A549 (cell line): Measurements from ENCODE around the gene ARMS2. TPM values are rescaled to one million over a fixed set of nuclear protein-coding genes. Genes with fewer than 3 reads are reported as not detected.

Experiments
- ATAC-seq, 2 experiments: fragments of 200-7000 bp in 1 of 2; fragments of >200 bp in 1 of 2; cut with Nextera tagmentation in 1 of 2; cut with Tn5 transposase in 1 of 2; 3 replicates each; pipeline versions ENCODE4 v1.8.0 to v1.9.1; 2018 to 2020; ENCODE audit warnings: mild to moderate bottlenecking in 1 of 2, moderate library complexity in 1 of 2
- CTCF ChIA-PET: fragments of 300-600 bp; sonication (Branson Sonifier 250); formaldehyde crosslinking; extraction: SDS; loops from one replicate; lab custom pipeline; 2021; ENCODE audit warnings: antibody characterized with exemption, inconsistent platforms; lab: Yijun Ruan, JAX
- POLR2A ChIA-PET: fragments of 350-600 bp; formaldehyde crosslinking; extraction: SDS; loops from one replicate; lab custom pipeline; 2021; ENCODE audit warnings: antibody characterized with exemption, inconsistent platforms; lab: Yijun Ruan, JAX
- DNase-seq, 2 experiments: peaks; one replicate each; pipeline versions ENCODE4 v3.0.0 to v3.0.0-alpha.2; 2011 to 2016; ENCODE audit warnings: low read depth in 1 of 2, low spot score in 1 of 2
- FAIRE-seq: peaks from 2 replicates; lab custom pipeline; 2011; peaks lifted over from hg19 to GRCh38; lab: Jason Lieb, UNC
- H3K27ac ChIP-seq, 2 experiments: fragments of >200 bp; sonication (Bioruptor Twin); formaldehyde crosslinking; 3 replicates each; pipeline ENCODE4 v1.5.1; 2016 to 2017
- H3K4me1 ChIP-seq: fragments of >200 bp; sonication (Bioruptor Twin); formaldehyde crosslinking; 3 replicates; pipeline ENCODE4 v1.6.1; 2016
- H3K4me2 ChIP-seq: fragments of >200 bp; sonication (Bioruptor Twin); formaldehyde crosslinking; 3 replicates; pipeline ENCODE4 v1.6.1; 2016
- H3K4me3 ChIP-seq: fragments of >200 bp; sonication (Bioruptor Twin); formaldehyde crosslinking; 3 replicates; pipeline ENCODE4 v1.5.1; 2016
- H3K9me3 ChIP-seq: fragments of >200 bp; sonication (Bioruptor Twin); formaldehyde crosslinking; 3 replicates; pipeline ENCODE4 v1.6.1; 2016
- ATOH8 ChIP-seq: fragments of 250-450 bp; sonication (Bioruptor Pico); IDR thresholded peaks from 2 replicates; pipeline ENCODE4 v1.5.0; 2020; ENCODE audit warnings: low read depth, mild to moderate bottlenecking, moderate library complexity
- CBX8 ChIP-seq: fragments of 200-600 bp; sonication (generic); IDR thresholded peaks from 2 replicates; pipeline ENCODE4 v1.6.1; 2016
- CEBPB ChIP-seq, 2 experiments: fragments of >200 bp in 1 of 2; sonication (Bioruptor Twin) in 1 of 2; formaldehyde crosslinking in 1 of 2; IDR thresholded peaks; 2 replicates each; pipeline ENCODE4 v1.6.1; 2012 to 2016
- FOSL2 ChIP-seq, 2 experiments: fragments of 450-650 bp in 1 of 2; fragments of >200 bp in 1 of 2; sonication (Bioruptor Twin) in 1 of 2; formaldehyde crosslinking; IDR thresholded peaks; 2 replicates each; pipeline versions ENCODE4 v1.5.0 to v1.6.1; 2016 to 2020; ENCODE audit warnings: mild to moderate bottlenecking in 1 of 2, moderate library complexity in 1 of 2
- HDAC2 ChIP-seq: fragments of 200-600 bp; sonication (generic); IDR thresholded peaks from 2 replicates; pipeline ENCODE4 v1.6.1; 2016
- HEYL ChIP-seq: fragments of 250-450 bp; sonication (Bioruptor Pico); IDR thresholded peaks from 2 replicates; pipeline ENCODE4 v1.8.0; 2021; ENCODE audit warnings: mild to moderate bottlenecking, moderate library complexity
- HMGXB4 ChIP-seq: fragments of 250-450 bp; sonication (Bioruptor Pico); IDR thresholded peaks from 2 replicates; pipeline ENCODE4 v1.5.0; 2021; ENCODE audit warnings: mild to moderate bottlenecking, moderate library complexity, borderline replicate concordance
- HOXA7 ChIP-seq: fragments of 250-450 bp; sonication (Bioruptor Pico); IDR thresholded peaks from 2 replicates; pipeline ENCODE4 v1.5.0; 2020; ENCODE audit warnings: mild to moderate bottlenecking, moderate library complexity
- JUN ChIP-seq, 2 experiments: fragments of >200 bp; sonication (Bioruptor Twin); formaldehyde crosslinking; IDR thresholded peaks; 2 replicates in 1 of 2; 3 replicates in 1 of 2; pipeline ENCODE4 v1.6.1; 2016 to 2017
- KDM1A ChIP-seq: fragments of 200-600 bp; sonication (generic); IDR thresholded peaks from 2 replicates; pipeline ENCODE4 v1.6.1; 2016; ENCODE audit warnings: low read depth, mild to moderate bottlenecking
- KDM5A ChIP-seq: fragments of 200-600 bp; sonication (generic); IDR thresholded peaks from 2 replicates; pipeline ENCODE4 v1.6.1; 2016; ENCODE audit warnings: antibody characterized with exemption, mild to moderate bottlenecking
- MYC ChIP-seq: IDR thresholded peaks from 2 replicates; pipeline ENCODE4 v1.6.1; 2012; ENCODE audit warnings: mild to moderate bottlenecking, inconsistent platforms, low read length, improper control_type of control experiment, borderline replicate concordance
- NFE2L2 ChIP-seq: fragments of 150-350 bp; conservative IDR thresholded peaks from 2 replicates; pipeline ENCODE4 v1.6.1; 2014; ENCODE audit warnings: low read length
- NPAS2 ChIP-seq: fragments of 250-450 bp; sonication (Bioruptor Pico); IDR thresholded peaks from 2 replicates; pipeline ENCODE4 v1.8.0; 2022; ENCODE audit warnings: mild to moderate bottlenecking, moderate library complexity, borderline replicate concordance
- NR3C1 ChIP-seq: fragments of >200 bp; sonication (Bioruptor Twin); formaldehyde crosslinking; IDR thresholded peaks from 3 replicates; pipeline ENCODE4 v1.6.1; 2017
- RARB ChIP-seq: fragments of 250-450 bp; sonication (Bioruptor Pico); IDR thresholded peaks from 2 replicates; pipeline ENCODE4 v1.8.0; 2021; ENCODE audit warnings: mild to moderate bottlenecking, moderate library complexity
- RCOR1 ChIP-seq: fragments of 150-350 bp; IDR thresholded peaks from 2 replicates; pipeline ENCODE4 v1.6.1; 2014; ENCODE audit warnings: antibody characterized with exemption, low read length, low read depth
- RNF2 ChIP-seq: fragments of 200-600 bp; sonication (generic); IDR thresholded peaks from 2 replicates; pipeline ENCODE4 v1.6.1; 2016; ENCODE audit warnings: low read depth, mild to moderate bottlenecking, antibody characterized with exemption, moderate library complexity, borderline replicate concordance
- SMC3 ChIP-seq: fragments of >200 bp; sonication (Bioruptor Twin); formaldehyde crosslinking; IDR thresholded peaks from 3 replicates; pipeline ENCODE4 v1.6.1; 2018; ENCODE audit warnings: inconsistent platforms
- SREBF2 ChIP-seq: fragments of 450-650 bp; IDR thresholded peaks from 2 replicates; pipeline ENCODE4 v1.6.1; 2014; ENCODE audit warnings: mild to moderate bottlenecking, moderate library complexity
- TP53 ChIP-seq: fragments of 250-450 bp; sonication (Bioruptor Pico); IDR thresholded peaks from 2 replicates; pipeline ENCODE4 v1.5.0; 2021; ENCODE audit warnings: mild to moderate bottlenecking, moderate library complexity
- ZC3H11A ChIP-seq: fragments of 450-650 bp; IDR thresholded peaks from 2 replicates; pipeline ENCODE4 v1.6.1; 2014; ENCODE audit warnings: antibody characterized with exemption, mild to moderate bottlenecking
- ZSCAN20 ChIP-seq: fragments of 250-450 bp; sonication (Bioruptor Pico); IDR thresholded peaks from 2 replicates; pipeline ENCODE4 v1.8.0; 2022; ENCODE audit warnings: mild to moderate bottlenecking, moderate library complexity
- WGBS: methylation state at CpG from one replicate; pipeline ENCODE4 v1.1.6; 2017; ENCODE audit errors: missing lambda C conversion rate; 5-methylcytosine and 5-hydroxymethylcytosine counted together
- polyA plus RNA-seq, 4 experiments: library from polyadenylated mRNA; depleted of rRNA in 3 of 4; stranded (reverse); fragments of >200 nt; fragmentation: RNase III in 1 of 4; extraction: RNeasy Plus Mini Kit Qiagen cat#74134 plus additional on column Dnase treatment in 1 of 4; gene quantifications; 2 replicates in 3 of 4; 3 replicates in 1 of 4; pipeline ENCODE4 v1.2.3, GENCODE V29; 2011 to 2017
- TF ChIP-seq, protein P1 (sequence below): fragments of 450-650 bp; IDR thresholded peaks from 2 replicates; pipeline ENCODE4 v1.6.1; 2014; ENCODE audit warnings: antibody characterized with exemption
- TF ChIP-seq, protein P2 (sequence below): IDR thresholded peaks from 2 replicates; pipeline ENCODE4 v1.6.1; 2012
- TF ChIP-seq, protein P3 (sequence below): IDR thresholded peaks from 2 replicates; pipeline ENCODE4 v1.6.1; 2012

The ARMS2 gene
- polyA plus RNA-seq, 2 of the 4 experiments (the other 2 are of a cell fraction): not detected

DNA sequence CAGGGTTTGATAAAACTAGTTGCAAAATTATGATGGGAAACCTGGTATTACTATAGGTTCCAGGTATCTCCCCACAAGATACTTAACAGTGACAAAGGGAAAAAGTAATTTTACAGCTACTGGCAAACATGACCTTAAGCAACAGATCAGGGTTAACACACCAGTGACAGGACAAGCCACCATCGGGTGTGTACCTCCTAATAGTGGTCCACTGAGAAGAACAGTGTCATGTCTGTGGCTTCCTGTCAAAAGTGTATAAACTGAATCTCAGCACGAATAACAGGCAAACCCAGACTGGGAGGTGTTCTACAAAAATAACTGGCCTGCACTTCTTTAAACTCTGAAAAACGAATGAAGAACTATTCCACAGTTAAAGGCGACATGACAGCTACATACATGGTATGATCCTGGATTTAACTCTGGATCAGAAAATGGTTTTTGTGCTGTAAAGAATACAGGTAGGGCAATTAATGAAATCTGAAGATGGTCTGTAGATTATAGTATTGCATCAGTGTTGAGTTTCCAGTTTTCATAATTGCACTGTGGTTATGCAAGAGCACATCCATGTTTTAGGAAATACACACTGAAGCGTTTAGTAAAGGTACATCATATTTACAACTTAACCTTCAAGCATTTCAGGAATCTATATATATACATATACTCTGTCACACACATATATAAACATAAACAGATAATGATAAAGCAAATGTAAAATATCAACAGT, 32.0 kb upstream of the ARMS2 start (continued):
- no peak for TF ChIP-seq HMGXB4

GRCh38 chr10:122424059-122424458, 30.4 kb upstream of the ARMS2 start:
- no peaks in the 10 kb centered on the region for H3K4me1 ChIP-seq
- no peaks in the 10 kb centered on the region for H3K9me3 ChIP-seq
- H3K4me2 ChIP-seq: no peak overlapping the region
- FAIRE-seq (no peak), DNase-seq (no peak), ATAC-seq (no peak)
- no peak overlapping the region for H3K27ac ChIP-seq
- no peak for TF ChIP-seq KDM1A
- no peak for TF ChIP-seq CBX8
- TF ChIP-seq JUN (IDR thresholded peaks at IDR 0.05): no peak
- TF ChIP-seq, protein P1, sequence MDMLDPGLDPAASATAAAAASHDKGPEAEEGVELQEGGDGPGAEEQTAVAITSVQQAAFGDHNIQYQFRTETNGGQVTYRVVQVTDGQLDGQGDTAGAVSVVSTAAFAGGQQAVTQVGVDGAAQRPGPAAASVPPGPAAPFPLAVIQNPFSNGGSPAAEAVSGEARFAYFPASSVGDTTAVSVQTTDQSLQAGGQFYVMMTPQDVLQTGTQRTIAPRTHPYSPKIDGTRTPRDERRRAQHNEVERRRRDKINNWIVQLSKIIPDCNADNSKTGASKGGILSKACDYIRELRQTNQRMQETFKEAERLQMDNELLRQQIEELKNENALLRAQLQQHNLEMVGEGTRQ: no peak
- TF ChIP-seq, protein P2, sequence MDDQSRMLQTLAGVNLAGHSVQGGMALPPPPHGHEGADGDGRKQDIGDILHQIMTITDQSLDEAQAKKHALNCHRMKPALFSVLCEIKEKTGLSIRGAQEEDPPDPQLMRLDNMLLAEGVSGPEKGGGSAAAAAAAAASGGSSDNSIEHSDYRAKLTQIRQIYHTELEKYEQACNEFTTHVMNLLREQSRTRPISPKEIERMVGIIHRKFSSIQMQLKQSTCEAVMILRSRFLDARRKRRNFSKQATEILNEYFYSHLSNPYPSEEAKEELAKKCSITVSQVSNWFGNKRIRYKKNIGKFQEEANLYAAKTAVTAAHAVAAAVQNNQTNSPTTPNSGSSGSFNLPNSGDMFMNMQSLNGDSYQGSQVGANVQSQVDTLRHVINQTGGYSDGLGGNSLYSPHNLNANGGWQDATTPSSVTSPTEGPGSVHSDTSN: no peak
- 91% methylated on average over 2 of the region's 2 CpGs for WGBS
- ChIA-PET POLR2A (no interaction called here), CTCF (interaction anchor here (0.6 to 2.6 kb wide), 8 partner anchors 10 to 282 kb away, joined by 3 to 15 read pairs (median 4); no protein-coding TSS in a partner anchor)
- H3K4me3 ChIP-seq: no peak overlapping the region

DNA sequence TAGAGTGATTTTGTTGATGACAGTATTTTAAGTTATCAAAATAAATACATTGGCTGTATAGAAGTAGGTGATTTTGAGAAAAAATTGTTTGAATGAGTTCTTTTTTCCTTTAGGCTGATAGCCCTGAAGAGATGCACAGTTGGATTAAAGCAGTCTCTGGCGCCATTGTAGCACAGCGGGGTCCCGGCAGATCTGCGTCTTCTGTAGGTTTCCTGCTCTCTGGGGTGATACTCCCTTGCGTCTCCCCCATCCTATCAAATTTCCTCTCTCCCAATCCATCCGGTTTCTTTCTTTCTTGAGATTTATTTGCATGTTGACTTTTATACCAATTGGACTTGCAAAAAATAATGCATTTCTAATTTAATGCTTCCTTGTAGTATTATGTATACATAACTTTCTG, 27.6 kb upstream of the ARMS2 start:
- H3K4me2 ChIP-seq: no peak overlapping the region
- no peak for DNase-seq
- no peak for FAIRE-seq
- ATAC-seq: no peak
- ChIA-PET CTCF (no interaction called here), POLR2A (no interaction called here)
- WGBS: 91% methylated on average over 6 of the region's 6 CpGs
- TF ChIP-seq RNF2: no peak
- TF ChIP-seq CEBPB (IDR thresholded peaks at IDR 0.05): no peak
- no peak for TF ChIP-seq HDAC2
- TF ChIP-seq ATOH8 (CRISPR knock-in tag): no peak
- H3K9me3 ChIP-seq: no peaks in the 10 kb centered on the region
- no peak overlapping the region for H3K4me3 ChIP-seq
- no peak overlapping the region for H3K27ac ChIP-seq
- H3K4me1 ChIP-seq: no peaks in the 10 kb centered on the region

GRCh38 chr10:122427280-122427679, 27.2 kb upstream of the ARMS2 start:
- Histone ChIP-seq H3K4me2 (no peak overlapping the region), H3K9me3 (no peaks in the 10 kb centered on the region), H3K4me3 (no peak overlapping the region), H3K27ac (no peak overlapping the region), H3K4me1 (no peaks in the 10 kb centered on the region)
- FAIRE-seq (no peak), ATAC-seq (no peak), DNase-seq (no peak)
- 85% methylated on average over 2 of the region's 2 CpGs for whole genome bisulfite sequencing
- POLR2A ChIA-PET: no interaction called here
- TF ChIP-seq TP53 (CRISPR knock-in tag): no peak
- TF ChIP-seq KDM5A: no peak
- no peak for TF ChIP-seq HMGXB4
- no peak for TF ChIP-seq MYC
- no peak for TF ChIP-seq HEYL (CRISPR knock-in tag)
- TF ChIP-seq NR3C1: no peak
- TF ChIP-seq, protein P3, sequence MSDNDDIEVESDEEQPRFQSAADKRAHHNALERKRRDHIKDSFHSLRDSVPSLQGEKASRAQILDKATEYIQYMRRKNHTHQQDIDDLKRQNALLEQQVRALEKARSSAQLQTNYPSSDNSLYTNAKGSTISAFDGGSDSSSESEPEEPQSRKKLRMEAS: no peak
- TF ChIP-seq ZC3H11A: no peak
- no peak for TF ChIP-seq SMC3
- TF ChIP-seq FOSL2 (IDR thresholded peaks at IDR 0.05): no peak
- no peak for TF ChIP-seq FOSL2 (CRISPR knock-in tag; IDR thresholded peaks at IDR 0.05)
- no peak for TF ChIP-seq ZSCAN20 (CRISPR knock-in tag)
- no peak for TF ChIP-seq CBX8
- no peak for TF ChIP-seq NFE2L2
- TF ChIP-seq HDAC2: no peak
- TF ChIP-seq RCOR1: no peak
- no peak for TF ChIP-seq SREBF2
- TF ChIP-seq HOXA7 (CRISPR knock-in tag): no peak
- TF ChIP-seq NPAS2 (CRISPR knock-in tag): no peak
- TF ChIP-seq RARB (CRISPR knock-in tag): no peak
- CTCF ChIA-PET: interaction anchor here (0.6 to 9.8 kb wide), 2 partner anchors 93 to 131 kb away, joined by 3 to 145 read pairs; no protein-coding TSS in a partner anchor
